ENCODE results near the gene FANCI. TPM values are rescaled to one million over a fixed set of nuclear protein-coding genes. Genes with fewer than 3 reads are reported as not detected.
A peak's percentile ranks its signal among the peaks of the same experiment; 100 is the strongest.

The FANCI gene
- total and polyA plus RNA-seq, 2 experiments from 2014 or later = 63.6 to 66.8 TPM

DNA sequence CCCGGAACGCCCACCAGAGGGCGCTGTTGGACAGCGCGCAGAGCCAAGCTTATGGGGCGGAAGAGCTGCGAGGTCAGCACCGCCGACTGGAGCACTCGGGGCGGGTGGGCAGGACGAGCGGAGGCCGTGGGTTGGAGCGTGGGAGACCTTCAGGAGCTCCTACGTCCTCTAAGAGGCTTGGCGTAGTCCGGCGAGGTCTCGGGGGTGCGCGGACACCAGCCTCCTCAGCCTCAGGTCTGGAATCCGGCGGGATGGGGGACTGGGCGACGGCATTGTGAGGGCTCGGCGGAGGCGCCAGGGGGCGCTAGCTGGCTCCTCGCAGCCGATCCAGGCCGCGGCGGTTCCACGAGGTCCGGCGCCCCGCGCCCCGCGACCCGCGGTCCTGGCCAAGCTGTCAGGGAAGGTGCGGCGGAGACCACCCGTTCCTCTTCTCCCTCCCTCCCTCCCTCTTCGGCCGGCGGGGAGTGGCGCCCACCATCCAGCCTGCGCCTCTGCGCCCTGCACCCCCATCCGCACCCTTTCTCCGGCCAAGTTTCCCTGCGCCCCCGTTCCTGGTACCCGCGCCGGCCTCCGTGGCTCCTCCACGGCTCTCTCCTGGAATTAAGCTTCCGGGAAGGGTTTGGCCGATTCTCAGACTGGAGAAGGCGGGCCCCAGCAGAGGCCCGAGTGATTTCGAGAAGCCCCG is 115.1 kb downstream of the FANCI start:
- H4K20me1 ChIP-seq (replicated peaks; ENCODE audit: insufficient read depth) = peaks cover 10% of the 10 kb centered on the region
- Mint-ChIP-seq H3K27me3 (ENCODE audit: insufficient read depth, low read depth, poor library complexity) (peaks cover 85% of the 10 kb centered on the region), H3K36me3 (ENCODE audit: low read depth) (peaks cover 3% of the 10 kb centered on the region; the same call in 1 of the 3 replicates), H3K27ac (no peak overlapping the region), H3K9me3 (no peaks in the 10 kb centered on the region; the same call in 2 of the 3 replicates), H3K4me1 (peaks cover 18% of the 10 kb centered on the region), H3K4me3 (peak overlapping the region; percentile 65)
- 0 out of 2 replicates have a peak overlapping the region, but pooled peaks have one; percentile 90 for H2AFZ ChIP-seq
- H3K4me2 ChIP-seq = peak overlapping the region; percentile 86
- peak; percentile 71 for DNase-seq (ENCODE audit: low spot score)
- TF ChIP-seq STAT1 (IDR thresholded peaks at IDR 0.05; ENCODE audit: unreplicated experiment) (no peak), POLR2AphosphoS5 (IDR thresholded peaks at IDR 0.05; ENCODE audit: low read depth) (no peak), NANOG (IDR thresholded peaks at IDR 0.05; ENCODE audit: borderline replicate concordance) (no peak), ZNF114 (CRISPR knock-in tag; IDR thresholded peaks at IDR 0.05) (no peak), EZH2 (IDR thresholded peaks at IDR 0.05; ENCODE audit: low read depth, unreplicated experiment) (peak; percentile 87), CREB1 (CRISPR knock-in tag; IDR thresholded peaks at IDR 0.05; ENCODE audit: low read depth) (no peak), JUNB (IDR thresholded peaks at IDR 0.05; ENCODE audit: unreplicated experiment) (no peak), EZH2phosphoT487 (IDR thresholded peaks at IDR 0.05; ENCODE audit: unreplicated experiment) (peak; percentile 56), ZNF331 (CRISPR knock-in tag; IDR thresholded peaks at IDR 0.05; ENCODE audit: low read depth) (no peak)
- TF ChIP-seq, protein P1, sequence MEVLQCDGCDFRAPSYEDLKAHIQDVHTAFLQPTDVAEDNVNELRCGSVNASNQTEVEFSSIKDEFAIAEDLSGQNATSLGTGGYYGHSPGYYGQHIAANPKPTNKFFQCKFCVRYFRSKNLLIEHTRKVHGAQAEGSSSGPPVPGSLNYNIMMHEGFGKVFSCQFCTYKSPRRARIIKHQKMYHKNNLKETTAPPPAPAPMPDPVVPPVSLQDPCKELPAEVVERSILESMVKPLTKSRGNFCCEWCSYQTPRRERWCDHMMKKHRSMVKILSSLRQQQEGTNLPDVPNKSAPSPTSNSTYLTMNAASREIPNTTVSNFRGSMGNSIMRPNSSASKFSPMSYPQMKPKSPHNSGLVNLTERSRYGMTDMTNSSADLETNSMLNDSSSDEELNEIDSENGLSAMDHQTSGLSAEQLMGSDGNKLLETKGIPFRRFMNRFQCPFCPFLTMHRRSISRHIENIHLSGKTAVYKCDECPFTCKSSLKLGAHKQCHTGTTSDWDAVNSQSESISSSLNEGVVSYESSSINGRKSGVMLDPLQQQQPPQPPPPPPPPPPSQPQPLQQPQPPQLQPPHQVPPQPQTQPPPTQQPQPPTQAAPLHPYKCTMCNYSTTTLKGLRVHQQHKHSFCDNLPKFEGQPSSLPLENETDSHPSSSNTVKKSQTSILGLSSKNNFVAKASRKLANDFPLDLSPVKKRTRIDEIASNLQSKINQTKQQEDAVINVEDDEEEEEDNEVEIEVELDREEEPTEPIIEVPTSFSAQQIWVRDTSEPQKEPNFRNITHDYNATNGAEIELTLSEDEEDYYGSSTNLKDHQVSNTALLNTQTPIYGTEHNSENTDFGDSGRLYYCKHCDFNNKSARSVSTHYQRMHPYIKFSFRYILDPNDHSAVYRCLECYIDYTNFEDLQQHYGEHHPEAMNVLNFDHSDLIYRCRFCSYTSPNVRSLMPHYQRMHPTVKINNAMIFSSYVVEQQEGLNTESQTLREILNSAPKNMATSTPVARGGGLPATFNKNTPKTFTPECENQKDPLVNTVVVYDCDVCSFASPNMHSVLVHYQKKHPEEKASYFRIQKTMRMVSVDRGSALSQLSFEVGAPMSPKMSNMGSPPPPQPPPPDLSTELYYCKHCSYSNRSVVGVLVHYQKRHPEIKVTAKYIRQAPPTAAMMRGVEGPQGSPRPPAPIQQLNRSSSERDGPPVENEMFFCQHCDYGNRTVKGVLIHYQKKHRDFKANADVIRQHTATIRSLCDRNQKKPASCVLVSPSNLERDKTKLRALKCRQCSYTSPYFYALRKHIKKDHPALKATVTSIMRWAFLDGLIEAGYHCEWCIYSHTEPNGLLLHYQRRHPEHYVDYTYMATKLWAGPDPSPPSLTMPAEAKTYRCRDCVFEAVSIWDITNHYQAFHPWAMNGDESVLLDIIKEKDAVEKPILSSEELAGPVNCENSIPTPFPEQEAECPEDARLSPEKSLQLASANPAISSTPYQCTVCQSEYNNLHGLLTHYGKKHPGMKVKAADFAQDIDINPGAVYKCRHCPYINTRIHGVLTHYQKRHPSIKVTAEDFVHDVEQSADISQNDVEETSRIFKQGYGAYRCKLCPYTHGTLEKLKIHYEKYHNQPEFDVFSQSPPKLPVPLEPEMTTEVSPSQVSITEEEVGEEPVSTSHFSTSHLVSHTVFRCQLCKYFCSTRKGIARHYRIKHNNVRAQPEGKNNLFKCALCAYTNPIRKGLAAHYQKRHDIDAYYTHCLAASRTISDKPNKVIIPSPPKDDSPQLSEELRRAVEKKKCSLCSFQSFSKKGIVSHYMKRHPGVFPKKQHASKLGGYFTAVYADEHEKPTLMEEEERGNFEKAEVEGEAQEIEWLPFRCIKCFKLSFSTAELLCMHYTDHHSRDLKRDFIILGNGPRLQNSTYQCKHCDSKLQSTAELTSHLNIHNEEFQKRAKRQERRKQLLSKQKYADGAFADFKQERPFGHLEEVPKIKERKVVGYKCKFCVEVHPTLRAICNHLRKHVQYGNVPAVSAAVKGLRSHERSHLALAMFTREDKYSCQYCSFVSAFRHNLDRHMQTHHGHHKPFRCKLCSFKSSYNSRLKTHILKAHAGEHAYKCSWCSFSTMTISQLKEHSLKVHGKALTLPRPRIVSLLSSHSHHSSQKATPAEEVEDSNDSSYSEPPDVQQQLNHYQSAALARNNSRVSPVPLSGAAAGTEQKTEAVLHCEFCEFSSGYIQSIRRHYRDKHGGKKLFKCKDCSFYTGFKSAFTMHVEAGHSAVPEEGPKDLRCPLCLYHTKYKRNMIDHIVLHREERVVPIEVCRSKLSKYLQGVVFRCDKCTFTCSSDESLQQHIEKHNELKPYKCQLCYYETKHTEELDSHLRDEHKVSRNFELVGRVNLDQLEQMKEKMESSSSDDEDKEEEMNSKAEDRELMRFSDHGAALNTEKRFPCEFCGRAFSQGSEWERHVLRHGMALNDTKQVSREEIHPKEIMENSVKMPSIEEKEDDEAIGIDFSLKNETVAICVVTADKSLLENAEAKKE (CRISPR knock-in tag; IDR thresholded peaks at IDR 0.05) = no peak
- TF ChIP-seq, protein P2, sequence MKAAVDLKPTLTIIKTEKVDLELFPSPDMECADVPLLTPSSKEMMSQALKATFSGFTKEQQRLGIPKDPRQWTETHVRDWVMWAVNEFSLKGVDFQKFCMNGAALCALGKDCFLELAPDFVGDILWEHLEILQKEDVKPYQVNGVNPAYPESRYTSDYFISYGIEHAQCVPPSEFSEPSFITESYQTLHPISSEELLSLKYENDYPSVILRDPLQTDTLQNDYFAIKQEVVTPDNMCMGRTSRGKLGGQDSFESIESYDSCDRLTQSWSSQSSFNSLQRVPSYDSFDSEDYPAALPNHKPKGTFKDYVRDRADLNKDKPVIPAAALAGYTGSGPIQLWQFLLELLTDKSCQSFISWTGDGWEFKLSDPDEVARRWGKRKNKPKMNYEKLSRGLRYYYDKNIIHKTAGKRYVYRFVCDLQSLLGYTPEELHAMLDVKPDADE (IDR thresholded peaks at IDR 0.05) = peak; percentile 16; the same call in 1 of the 2 replicates
- TF ChIP-seq, protein P3, sequence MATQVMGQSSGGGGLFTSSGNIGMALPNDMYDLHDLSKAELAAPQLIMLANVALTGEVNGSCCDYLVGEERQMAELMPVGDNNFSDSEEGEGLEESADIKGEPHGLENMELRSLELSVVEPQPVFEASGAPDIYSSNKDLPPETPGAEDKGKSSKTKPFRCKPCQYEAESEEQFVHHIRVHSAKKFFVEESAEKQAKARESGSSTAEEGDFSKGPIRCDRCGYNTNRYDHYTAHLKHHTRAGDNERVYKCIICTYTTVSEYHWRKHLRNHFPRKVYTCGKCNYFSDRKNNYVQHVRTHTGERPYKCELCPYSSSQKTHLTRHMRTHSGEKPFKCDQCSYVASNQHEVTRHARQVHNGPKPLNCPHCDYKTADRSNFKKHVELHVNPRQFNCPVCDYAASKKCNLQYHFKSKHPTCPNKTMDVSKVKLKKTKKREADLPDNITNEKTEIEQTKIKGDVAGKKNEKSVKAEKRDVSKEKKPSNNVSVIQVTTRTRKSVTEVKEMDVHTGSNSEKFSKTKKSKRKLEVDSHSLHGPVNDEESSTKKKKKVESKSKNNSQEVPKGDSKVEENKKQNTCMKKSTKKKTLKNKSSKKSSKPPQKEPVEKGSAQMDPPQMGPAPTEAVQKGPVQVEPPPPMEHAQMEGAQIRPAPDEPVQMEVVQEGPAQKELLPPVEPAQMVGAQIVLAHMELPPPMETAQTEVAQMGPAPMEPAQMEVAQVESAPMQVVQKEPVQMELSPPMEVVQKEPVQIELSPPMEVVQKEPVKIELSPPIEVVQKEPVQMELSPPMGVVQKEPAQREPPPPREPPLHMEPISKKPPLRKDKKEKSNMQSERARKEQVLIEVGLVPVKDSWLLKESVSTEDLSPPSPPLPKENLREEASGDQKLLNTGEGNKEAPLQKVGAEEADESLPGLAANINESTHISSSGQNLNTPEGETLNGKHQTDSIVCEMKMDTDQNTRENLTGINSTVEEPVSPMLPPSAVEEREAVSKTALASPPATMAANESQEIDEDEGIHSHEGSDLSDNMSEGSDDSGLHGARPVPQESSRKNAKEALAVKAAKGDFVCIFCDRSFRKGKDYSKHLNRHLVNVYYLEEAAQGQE (IDR thresholded peaks at IDR 0.05; ENCODE audit: unreplicated experiment) = peak; percentile 3
- TF ChIP-seq, protein P4, sequence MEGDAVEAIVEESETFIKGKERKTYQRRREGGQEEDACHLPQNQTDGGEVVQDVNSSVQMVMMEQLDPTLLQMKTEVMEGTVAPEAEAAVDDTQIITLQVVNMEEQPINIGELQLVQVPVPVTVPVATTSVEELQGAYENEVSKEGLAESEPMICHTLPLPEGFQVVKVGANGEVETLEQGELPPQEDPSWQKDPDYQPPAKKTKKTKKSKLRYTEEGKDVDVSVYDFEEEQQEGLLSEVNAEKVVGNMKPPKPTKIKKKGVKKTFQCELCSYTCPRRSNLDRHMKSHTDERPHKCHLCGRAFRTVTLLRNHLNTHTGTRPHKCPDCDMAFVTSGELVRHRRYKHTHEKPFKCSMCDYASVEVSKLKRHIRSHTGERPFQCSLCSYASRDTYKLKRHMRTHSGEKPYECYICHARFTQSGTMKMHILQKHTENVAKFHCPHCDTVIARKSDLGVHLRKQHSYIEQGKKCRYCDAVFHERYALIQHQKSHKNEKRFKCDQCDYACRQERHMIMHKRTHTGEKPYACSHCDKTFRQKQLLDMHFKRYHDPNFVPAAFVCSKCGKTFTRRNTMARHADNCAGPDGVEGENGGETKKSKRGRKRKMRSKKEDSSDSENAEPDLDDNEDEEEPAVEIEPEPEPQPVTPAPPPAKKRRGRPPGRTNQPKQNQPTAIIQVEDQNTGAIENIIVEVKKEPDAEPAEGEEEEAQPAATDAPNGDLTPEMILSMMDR (conservative IDR thresholded peaks at IDR 0.05; ENCODE audit: low read depth in 2 of 2) = peak; percentile 93 to 96
- no peak overlapping the region for H3K27ac ChIP-seq (ENCODE audit: low read depth)
- no peaks in the 10 kb centered on the region for H3K9me2 ChIP-seq (ENCODE audit: insufficient read depth)
- H3K79me2 ChIP-seq (replicated peaks; ENCODE audit: insufficient read depth) = no peaks in the 10 kb centered on the region
- H3K4me3 ChIP-seq = peak overlapping the region; percentile 68
- H3K27me3 ChIP-seq (ENCODE audit: insufficient read depth) = peaks cover 95% of the 10 kb centered on the region
- ATAC-seq = peak; percentile 52
- H3F3A ChIP-seq (replicated peaks; ENCODE audit: low read depth) = peaks cover 10% of the 10 kb centered on the region; the same call in 1 of the 2 replicates
- no peaks in the 10 kb centered on the region for H3K36me3 ChIP-seq (ENCODE audit: insufficient read depth)
- H3K4me1 ChIP-seq (ENCODE audit: insufficient read depth) = peaks cover 21% of the 10 kb centered on the region; the same call in 1 of the 2 replicates

All from GM23338 (cell line).